SH-SY5Y (cell line): Measurements from ENCODE around the gene NTRK2.

Source experiments
- GATA2 ChIP-seq: IDR thresholded peaks from 2 replicates; pipeline ENCODE4 v1.6.1; 2011; ENCODE audit warnings: mild to moderate bottlenecking, low read depth, low read length
- GATA3 ChIP-seq: IDR thresholded peaks from 2 replicates; pipeline ENCODE4 v1.6.1; 2011; ENCODE audit warnings: low read depth, mild to moderate bottlenecking, low read length, moderate library complexity

- TF ChIP-seq GATA3 (no peak), GATA2 (no peak)
These were observed 85.9 kb downstream of the NTRK2 start for GRCh38 chr9:84755380-84755779.
